ENCODE results near the gene SRPK2.

DNA sequence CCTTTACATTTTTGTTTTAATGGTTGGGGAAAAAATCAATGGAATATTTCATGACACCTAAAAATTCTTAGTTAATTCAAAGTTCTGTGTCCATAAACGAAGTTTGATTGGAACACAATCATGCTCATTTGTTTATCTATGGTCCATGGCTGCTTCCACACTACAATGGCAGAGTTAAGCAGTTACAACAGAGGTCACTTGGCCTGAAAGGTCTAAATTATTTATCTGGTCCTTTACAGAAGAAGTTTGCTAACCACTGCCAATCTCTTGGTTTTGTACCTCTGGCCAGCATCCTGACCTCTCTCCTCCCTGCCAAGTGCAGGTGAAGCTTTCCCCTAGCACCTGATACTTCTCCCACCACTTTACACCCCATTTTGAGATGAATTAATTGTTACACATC lies 61.5 kb downstream of the SRPK2 start:
- TF ChIP-seq RFX5 (IDR thresholded peaks at IDR 0.05; ENCODE audit: low read length) = no peak
- no peak for TF ChIP-seq TEAD4 (IDR thresholded peaks at IDR 0.05; ENCODE audit: borderline replicate concordance, insufficient read depth)
- TF ChIP-seq, protein P1, sequence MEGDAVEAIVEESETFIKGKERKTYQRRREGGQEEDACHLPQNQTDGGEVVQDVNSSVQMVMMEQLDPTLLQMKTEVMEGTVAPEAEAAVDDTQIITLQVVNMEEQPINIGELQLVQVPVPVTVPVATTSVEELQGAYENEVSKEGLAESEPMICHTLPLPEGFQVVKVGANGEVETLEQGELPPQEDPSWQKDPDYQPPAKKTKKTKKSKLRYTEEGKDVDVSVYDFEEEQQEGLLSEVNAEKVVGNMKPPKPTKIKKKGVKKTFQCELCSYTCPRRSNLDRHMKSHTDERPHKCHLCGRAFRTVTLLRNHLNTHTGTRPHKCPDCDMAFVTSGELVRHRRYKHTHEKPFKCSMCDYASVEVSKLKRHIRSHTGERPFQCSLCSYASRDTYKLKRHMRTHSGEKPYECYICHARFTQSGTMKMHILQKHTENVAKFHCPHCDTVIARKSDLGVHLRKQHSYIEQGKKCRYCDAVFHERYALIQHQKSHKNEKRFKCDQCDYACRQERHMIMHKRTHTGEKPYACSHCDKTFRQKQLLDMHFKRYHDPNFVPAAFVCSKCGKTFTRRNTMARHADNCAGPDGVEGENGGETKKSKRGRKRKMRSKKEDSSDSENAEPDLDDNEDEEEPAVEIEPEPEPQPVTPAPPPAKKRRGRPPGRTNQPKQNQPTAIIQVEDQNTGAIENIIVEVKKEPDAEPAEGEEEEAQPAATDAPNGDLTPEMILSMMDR (IDR thresholded peaks at IDR 0.05) = no peak
- TF ChIP-seq POLR2AphosphoS5 (IDR thresholded peaks at IDR 0.05; ENCODE audit: low read depth, low read length) = no peak
- no peak for TF ChIP-seq EZH2phosphoT487 (IDR thresholded peaks at IDR 0.05; ENCODE audit: borderline replicate concordance, low read depth)
- no peak for TF ChIP-seq SMC3 (IDR thresholded peaks at IDR 0.05; ENCODE audit: low read depth, low read length)
- TF ChIP-seq FOXM1 (IDR thresholded peaks at IDR 0.05; ENCODE audit: low read depth) = no peak
- no peak for TF ChIP-seq MEF2A (IDR thresholded peaks at IDR 0.05; ENCODE audit: borderline replicate concordance, low read depth)
- no peak for TF ChIP-seq RAD21 (IDR thresholded peaks at IDR 0.05; ENCODE audit: low read length)
- TF ChIP-seq, protein P2, sequence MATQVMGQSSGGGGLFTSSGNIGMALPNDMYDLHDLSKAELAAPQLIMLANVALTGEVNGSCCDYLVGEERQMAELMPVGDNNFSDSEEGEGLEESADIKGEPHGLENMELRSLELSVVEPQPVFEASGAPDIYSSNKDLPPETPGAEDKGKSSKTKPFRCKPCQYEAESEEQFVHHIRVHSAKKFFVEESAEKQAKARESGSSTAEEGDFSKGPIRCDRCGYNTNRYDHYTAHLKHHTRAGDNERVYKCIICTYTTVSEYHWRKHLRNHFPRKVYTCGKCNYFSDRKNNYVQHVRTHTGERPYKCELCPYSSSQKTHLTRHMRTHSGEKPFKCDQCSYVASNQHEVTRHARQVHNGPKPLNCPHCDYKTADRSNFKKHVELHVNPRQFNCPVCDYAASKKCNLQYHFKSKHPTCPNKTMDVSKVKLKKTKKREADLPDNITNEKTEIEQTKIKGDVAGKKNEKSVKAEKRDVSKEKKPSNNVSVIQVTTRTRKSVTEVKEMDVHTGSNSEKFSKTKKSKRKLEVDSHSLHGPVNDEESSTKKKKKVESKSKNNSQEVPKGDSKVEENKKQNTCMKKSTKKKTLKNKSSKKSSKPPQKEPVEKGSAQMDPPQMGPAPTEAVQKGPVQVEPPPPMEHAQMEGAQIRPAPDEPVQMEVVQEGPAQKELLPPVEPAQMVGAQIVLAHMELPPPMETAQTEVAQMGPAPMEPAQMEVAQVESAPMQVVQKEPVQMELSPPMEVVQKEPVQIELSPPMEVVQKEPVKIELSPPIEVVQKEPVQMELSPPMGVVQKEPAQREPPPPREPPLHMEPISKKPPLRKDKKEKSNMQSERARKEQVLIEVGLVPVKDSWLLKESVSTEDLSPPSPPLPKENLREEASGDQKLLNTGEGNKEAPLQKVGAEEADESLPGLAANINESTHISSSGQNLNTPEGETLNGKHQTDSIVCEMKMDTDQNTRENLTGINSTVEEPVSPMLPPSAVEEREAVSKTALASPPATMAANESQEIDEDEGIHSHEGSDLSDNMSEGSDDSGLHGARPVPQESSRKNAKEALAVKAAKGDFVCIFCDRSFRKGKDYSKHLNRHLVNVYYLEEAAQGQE (IDR thresholded peaks at IDR 0.05; ENCODE audit: low read depth, low read length) = no peak

Data from SK-N-SH (cell line).